Panc1 (cell line): Measurements from ENCODE around the gene LGALSL. TPM values are rescaled to one million over a fixed set of nuclear protein-coding genes. Genes with fewer than 3 reads are reported as not detected.

ENCODE experiments used
- ATAC-seq: fragments of 200-7000 bp; cut with Tn5 transposase; 2 replicates; pipeline ENCODE4 v1.9.1; 2020; ENCODE audit warnings: mild to moderate bottlenecking, moderate library complexity
- BruUV-seq: library from RNA; stranded (reverse); fragments of 400-500 nt; replicated peaks from 2 replicates; lab custom pipeline; 2021; lab: Mats Ljungman, UMichigan
- CTCF ChIA-PET: fragments of 300-600 bp; sonication (Branson Sonifier 250); formaldehyde crosslinking; loops from one replicate; lab custom pipeline; 2022; ENCODE audit warnings: antibody characterized with exemption; lab: Charles Lee
- POLR2A ChIA-PET: fragments of 300-600 bp; sonication (Branson Sonifier 250); formaldehyde crosslinking; loops from one replicate; lab custom pipeline; 2022; ENCODE audit warnings: antibody characterized with exemption; lab: Charles Lee
- DNase-seq: peaks from one replicate; pipeline ENCODE4 v3.0.0-alpha.2; 2010; ENCODE audit warnings: low read depth, low spot score
- H3K27ac ChIP-seq: 2 replicates; pipeline ENCODE4 v1.5.1; 2011; ENCODE audit warnings: mild to moderate bottlenecking, low read length, inconsistent platforms
- H3K27me3 ChIP-seq: fragments of 200-500 bp; sonication (Bioruptor generic); 2 replicates; pipeline ENCODE4 v1.6.0; 2014; ENCODE audit warnings: low read length, inconsistent platforms; ENCODE audit not compliant: control insufficient read depth, insufficient read depth
- H3K36me3 ChIP-seq: fragments of 200-500 bp; sonication (Bioruptor generic); 2 replicates; pipeline ENCODE4 v1.5.1; 2014; ENCODE audit warnings: inconsistent platforms, mild to moderate bottlenecking, low read length, moderate library complexity; ENCODE audit not compliant: control insufficient read depth, insufficient read depth
- H3K4me1 ChIP-seq: 2 replicates; pipeline ENCODE4 v1.5.1; 2011; ENCODE audit warnings: inconsistent platforms, mild to moderate bottlenecking, low read length, moderate library complexity; ENCODE audit not compliant: control insufficient read depth, insufficient read depth
- H3K4me3 ChIP-seq, 2 experiments: 2 replicates each; pipeline ENCODE4 v1.5.1; 2011 to 2012; ENCODE audit warnings: low read depth in 2 of 2, low read length in 2 of 2, mild to moderate bottlenecking in 2 of 2, inconsistent platforms in 1 of 2, moderate library complexity in 1 of 2
- H3K9me3 ChIP-seq: fragments of 200-500 bp; sonication (Bioruptor generic); 2 replicates; pipeline ENCODE4 v1.5.1; 2014; ENCODE audit warnings: low read depth, mild to moderate bottlenecking, inconsistent platforms, low read length, moderate library complexity; ENCODE audit not compliant: control insufficient read depth, insufficient read depth
- CTCF ChIP-seq: fragments of 450-650 bp; IDR thresholded peaks from 2 replicates; pipeline ENCODE4 v1.5.1; 2017; ENCODE audit warnings: mild to moderate bottlenecking
- POLR2AphosphoS5 ChIP-seq: IDR thresholded peaks from 2 replicates; pipeline ENCODE4 v1.6.1; 2012; ENCODE audit warnings: mild to moderate bottlenecking, low read depth, low read length, moderate library complexity
- SIN3A ChIP-seq: IDR thresholded peaks from 2 replicates; pipeline ENCODE4 v1.6.1; 2012; ENCODE audit warnings: low read depth, mild to moderate bottlenecking, low read length, moderate library complexity, borderline replicate concordance; ENCODE audit not compliant: insufficient read depth
- TCF7L2 ChIP-seq: IDR thresholded peaks from 2 replicates; pipeline ENCODE4 v1.6.1; 2011; ENCODE audit warnings: mild to moderate bottlenecking, low read depth, low read length, inconsistent platforms
- in situ Hi-C: cut with HindIII; loops from 2 replicates; pipeline ENCODE4 v1.10.0; 2016; ENCODE audit warnings: low sequenced_read_pairs, low pct_unique_long_range_greater_than_20kb
- intact Hi-C: fragments of 100-400 bp; cut with micrococcal nuclease; formaldehyde crosslinking; loops from one replicate; pipeline ENCODE4 v1.10.0; 2022; ENCODE audit not compliant: unreplicated experiment
- total RNA-seq: library from RNA; stranded (reverse); gene quantifications from one replicate; pipeline ENCODE4 v1.2.1, GENCODE V29; 2021; ENCODE audit not compliant: unreplicated experiment
- TF ChIP-seq, protein P1 (sequence below), 2 experiments: IDR thresholded peaks; 2 replicates each; pipeline ENCODE4 v1.6.1; 2011 to 2012; ENCODE audit warnings: low read depth in 2 of 2, control low read depth in 1 of 2, low read length in 1 of 2, mild to moderate bottlenecking in 1 of 2, moderate library complexity in 1 of 2; ENCODE audit not compliant: insufficient read depth in 1 of 2

The LGALSL gene
- total RNA-seq, 1 experiment from 2014 or later: 5.3 TPM

DNA sequence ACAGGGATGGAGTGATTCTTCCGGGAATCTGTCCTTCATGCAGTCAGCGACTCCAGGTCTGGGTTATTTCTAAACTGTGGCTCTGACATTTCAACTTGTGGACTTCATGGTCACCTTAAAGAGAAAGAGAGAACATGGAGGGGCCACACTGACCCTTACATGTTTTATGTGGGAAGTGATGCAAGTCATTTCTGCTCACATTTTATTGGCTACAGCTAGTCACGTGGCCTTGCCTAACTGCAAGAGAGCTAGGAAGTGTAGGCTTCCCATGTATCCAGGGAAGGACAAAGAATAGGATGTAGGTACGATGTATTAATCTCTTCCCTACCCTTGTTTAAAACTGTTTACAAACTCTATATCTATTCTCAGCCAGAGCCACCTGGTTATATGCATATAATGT, 39.8 kb downstream of the LGALSL start:
- BruUV-seq: no TSS peak
- no peak for DNase-seq
- H3K4me1 ChIP-seq: no peaks in the 10 kb centered on the region
- no peak for ATAC-seq
- H3K27me3 ChIP-seq: peaks cover 20% of the 10 kb centered on the region
- no peak overlapping the region for H3K27ac ChIP-seq
- H3K36me3 ChIP-seq: no peaks in the 10 kb centered on the region
- CTCF ChIA-PET: no interaction called here
- POLR2A ChIA-PET: no interaction called here
- H3K4me3 ChIP-seq: no peak overlapping the region
- intact Hi-C loops: no loop called here
- H3K9me3 ChIP-seq: no peaks in the 10 kb centered on the region
- TF ChIP-seq CTCF (no peak), SIN3A (no peak), POLR2AphosphoS5 (no peak), TCF7L2 (no peak)
- TF ChIP-seq, protein P1, sequence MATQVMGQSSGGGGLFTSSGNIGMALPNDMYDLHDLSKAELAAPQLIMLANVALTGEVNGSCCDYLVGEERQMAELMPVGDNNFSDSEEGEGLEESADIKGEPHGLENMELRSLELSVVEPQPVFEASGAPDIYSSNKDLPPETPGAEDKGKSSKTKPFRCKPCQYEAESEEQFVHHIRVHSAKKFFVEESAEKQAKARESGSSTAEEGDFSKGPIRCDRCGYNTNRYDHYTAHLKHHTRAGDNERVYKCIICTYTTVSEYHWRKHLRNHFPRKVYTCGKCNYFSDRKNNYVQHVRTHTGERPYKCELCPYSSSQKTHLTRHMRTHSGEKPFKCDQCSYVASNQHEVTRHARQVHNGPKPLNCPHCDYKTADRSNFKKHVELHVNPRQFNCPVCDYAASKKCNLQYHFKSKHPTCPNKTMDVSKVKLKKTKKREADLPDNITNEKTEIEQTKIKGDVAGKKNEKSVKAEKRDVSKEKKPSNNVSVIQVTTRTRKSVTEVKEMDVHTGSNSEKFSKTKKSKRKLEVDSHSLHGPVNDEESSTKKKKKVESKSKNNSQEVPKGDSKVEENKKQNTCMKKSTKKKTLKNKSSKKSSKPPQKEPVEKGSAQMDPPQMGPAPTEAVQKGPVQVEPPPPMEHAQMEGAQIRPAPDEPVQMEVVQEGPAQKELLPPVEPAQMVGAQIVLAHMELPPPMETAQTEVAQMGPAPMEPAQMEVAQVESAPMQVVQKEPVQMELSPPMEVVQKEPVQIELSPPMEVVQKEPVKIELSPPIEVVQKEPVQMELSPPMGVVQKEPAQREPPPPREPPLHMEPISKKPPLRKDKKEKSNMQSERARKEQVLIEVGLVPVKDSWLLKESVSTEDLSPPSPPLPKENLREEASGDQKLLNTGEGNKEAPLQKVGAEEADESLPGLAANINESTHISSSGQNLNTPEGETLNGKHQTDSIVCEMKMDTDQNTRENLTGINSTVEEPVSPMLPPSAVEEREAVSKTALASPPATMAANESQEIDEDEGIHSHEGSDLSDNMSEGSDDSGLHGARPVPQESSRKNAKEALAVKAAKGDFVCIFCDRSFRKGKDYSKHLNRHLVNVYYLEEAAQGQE (IDR thresholded peaks at IDR 0.05; ENCODE audit: insufficient read depth in 1 of 2, low read depth in 2 of 2, low read length in 1 of 2): no peak
- in situ Hi-C loops: no loop called here

DNA sequence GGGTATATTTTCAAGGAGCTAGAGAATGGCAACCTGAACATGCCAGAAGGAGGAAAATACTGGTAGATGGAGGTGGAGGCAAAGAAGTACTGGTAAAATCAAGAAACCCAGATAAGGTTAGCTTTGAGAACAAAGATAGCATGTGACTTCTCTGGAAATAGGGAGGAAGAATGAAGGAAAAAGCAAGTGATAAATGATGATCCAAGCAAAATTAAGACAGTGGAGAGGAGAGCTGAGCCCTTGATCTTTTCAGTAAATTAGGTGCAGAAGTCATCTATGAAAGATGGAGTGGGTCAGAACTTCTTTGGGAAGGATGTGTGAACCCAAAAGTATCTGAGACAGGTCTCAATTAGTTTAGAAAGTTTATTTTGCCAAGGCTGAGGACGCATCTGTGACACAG, 44.5 kb downstream of the LGALSL start:
- no peak overlapping the region for H3K27ac ChIP-seq
- CTCF ChIA-PET: no interaction called here
- TF ChIP-seq TCF7L2 (no peak), CTCF (no peak), SIN3A (no peak)
- TF ChIP-seq, protein P1 (IDR thresholded peaks at IDR 0.05; ENCODE audit: insufficient read depth in 1 of 2, low read depth in 2 of 2, low read length in 1 of 2): no peak
- peaks cover 28% of the 10 kb centered on the region for H3K27me3 ChIP-seq
- POLR2A ChIA-PET: no interaction called here
- DNase-seq (no peak), ATAC-seq (no peak)
- no TSS peak for BruUV-seq
- in situ Hi-C loops: no loop called here
- H3K9me3 ChIP-seq: no peaks in the 10 kb centered on the region
- no peaks in the 10 kb centered on the region for H3K4me1 ChIP-seq
- no peaks in the 10 kb centered on the region for H3K36me3 ChIP-seq
- intact Hi-C loops: no loop called here
- no peak overlapping the region for H3K4me3 ChIP-seq
